Progenitor cell of endocrine pancreas (in vitro differentiated cells): Measurements from ENCODE around the gene PADI6. TPM values are rescaled to one million over a fixed set of nuclear protein-coding genes. Genes with fewer than 3 reads are reported as not detected.

ENCODE experiments used
- DNase-seq: peaks from one replicate; pipeline ENCODE4 v3.0.0; 2021; ENCODE audit warnings: low spot score; ENCODE audit not compliant: unreplicated experiment
- H3K27ac Mint-ChIP-seq: 2 replicates; pipeline ENCODE4 v1.8.0; 2021; ENCODE audit warnings: mild to moderate bottlenecking, moderate library complexity, mixed read lengths
- H3K27me3 Mint-ChIP-seq: 2 replicates; pipeline ENCODE4 v1.8.0; 2021; ENCODE audit warnings: mixed read lengths
- H3K36me3 Mint-ChIP-seq: 2 replicates; pipeline ENCODE4 v1.8.0; 2022; ENCODE audit warnings: mixed read lengths; ENCODE audit not compliant: insufficient read depth
- H3K4me1 Mint-ChIP-seq: 2 replicates; pipeline ENCODE4 v1.8.0; 2021; ENCODE audit warnings: low read depth, mixed read lengths
- H3K4me3 Mint-ChIP-seq: 2 replicates; pipeline ENCODE4 v1.8.0; 2021; ENCODE audit warnings: low read depth, mild to moderate bottlenecking, moderate library complexity, mixed read lengths
- H3K9me3 Mint-ChIP-seq: 2 replicates; pipeline ENCODE4 v1.8.0; 2021; ENCODE audit warnings: low read depth, mixed read lengths
- total RNA-seq: library from RNA; stranded (reverse); gene quantifications from 2 replicates; pipeline ENCODE4 v1.2.1, GENCODE V29; 2021
- TF ChIP-seq, protein P1 (sequence below): fragments of 200-600 bp; sonication (generic); IDR thresholded peaks from one replicate; pipeline ENCODE4 v1.5.0; 2021; ENCODE audit warnings: antibody characterized with exemption, mild to moderate bottlenecking; ENCODE audit not compliant: unreplicated experiment

Gene PADI6
- total RNA-seq, 1 donor from 2014 or later, result not detected

- Mint-ChIP-seq H3K27me3 (peaks cover 34% of the 10 kb centered on the region), H3K4me3 (peak overlapping the region; percentile 78), H3K9me3 (no peaks in the 10 kb centered on the region), H3K36me3 (no peaks in the 10 kb centered on the region), H3K4me1 (peaks cover 22% of the 10 kb centered on the region), H3K27ac (peak overlapping the region; percentile 57)
- TF ChIP-seq, protein P1, sequence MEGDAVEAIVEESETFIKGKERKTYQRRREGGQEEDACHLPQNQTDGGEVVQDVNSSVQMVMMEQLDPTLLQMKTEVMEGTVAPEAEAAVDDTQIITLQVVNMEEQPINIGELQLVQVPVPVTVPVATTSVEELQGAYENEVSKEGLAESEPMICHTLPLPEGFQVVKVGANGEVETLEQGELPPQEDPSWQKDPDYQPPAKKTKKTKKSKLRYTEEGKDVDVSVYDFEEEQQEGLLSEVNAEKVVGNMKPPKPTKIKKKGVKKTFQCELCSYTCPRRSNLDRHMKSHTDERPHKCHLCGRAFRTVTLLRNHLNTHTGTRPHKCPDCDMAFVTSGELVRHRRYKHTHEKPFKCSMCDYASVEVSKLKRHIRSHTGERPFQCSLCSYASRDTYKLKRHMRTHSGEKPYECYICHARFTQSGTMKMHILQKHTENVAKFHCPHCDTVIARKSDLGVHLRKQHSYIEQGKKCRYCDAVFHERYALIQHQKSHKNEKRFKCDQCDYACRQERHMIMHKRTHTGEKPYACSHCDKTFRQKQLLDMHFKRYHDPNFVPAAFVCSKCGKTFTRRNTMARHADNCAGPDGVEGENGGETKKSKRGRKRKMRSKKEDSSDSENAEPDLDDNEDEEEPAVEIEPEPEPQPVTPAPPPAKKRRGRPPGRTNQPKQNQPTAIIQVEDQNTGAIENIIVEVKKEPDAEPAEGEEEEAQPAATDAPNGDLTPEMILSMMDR, result no peak
- DNase-seq, result no peak
Observed at GRCh38 chr1:17440074-17440826, 68.3 kb downstream of the PADI6 start.

- H3K27ac Mint-ChIP-seq, result peak overlapping the region; percentile 57
- no peak for DNase-seq
- no peaks in the 10 kb centered on the region for H3K36me3 Mint-ChIP-seq
- H3K27me3 Mint-ChIP-seq, result peaks cover 34% of the 10 kb centered on the region
- TF ChIP-seq, protein P1, result no peak
- peak overlapping the region; percentile 78 for H3K4me3 Mint-ChIP-seq
- no peaks in the 10 kb centered on the region for H3K9me3 Mint-ChIP-seq
- H3K4me1 Mint-ChIP-seq, result peaks cover 22% of the 10 kb centered on the region
Observed at GRCh38 chr1:17440827-17441168, 68.8 kb downstream of the PADI6 start.

GRCh38 chr1:17441265-17441992 lies 69.4 kb downstream of the PADI6 start:
- Mint-ChIP-seq H3K27ac (peak overlapping the region; percentile 6), H3K9me3 (no peaks in the 10 kb centered on the region), H3K36me3 (no peaks in the 10 kb centered on the region), H3K4me3 (no peak overlapping the region), H3K4me1 (peaks cover 24% of the 10 kb centered on the region), H3K27me3 (peaks cover 34% of the 10 kb centered on the region)
- DNase-seq, result no peak
- TF ChIP-seq, protein P1, result no peak

DNA sequence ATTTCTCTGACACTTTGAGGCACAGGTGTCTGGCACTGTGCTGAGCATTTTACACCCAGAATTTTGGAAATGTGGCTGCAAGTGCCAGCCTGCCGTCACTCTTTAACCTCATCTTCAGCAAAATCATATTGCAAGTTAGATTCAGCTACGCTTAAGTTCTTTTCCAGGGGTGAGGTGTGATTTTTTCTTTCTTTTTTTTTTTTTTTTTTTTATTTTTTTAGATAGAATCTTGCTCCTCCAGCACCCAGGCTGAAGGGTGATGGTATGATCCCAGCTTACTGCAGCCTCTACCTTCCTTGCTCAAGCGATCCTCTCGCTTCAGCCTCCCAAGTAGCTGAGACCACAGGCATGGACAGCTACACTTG lies 70.0 kb downstream of the PADI6 start:
- Mint-ChIP-seq H3K27ac (peak overlapping the region; percentile 6), H3K4me1 (peaks cover 24% of the 10 kb centered on the region), H3K9me3 (no peaks in the 10 kb centered on the region), H3K36me3 (no peaks in the 10 kb centered on the region), H3K27me3 (peaks cover 34% of the 10 kb centered on the region), H3K4me3 (no peak overlapping the region)
- TF ChIP-seq, protein P1, result no peak
- no peak for DNase-seq

- H3K9me3 Mint-ChIP-seq, result no peaks in the 10 kb centered on the region
- peaks cover 24% of the 10 kb centered on the region for H3K4me1 Mint-ChIP-seq
- no peak overlapping the region for H3K4me3 Mint-ChIP-seq
- H3K36me3 Mint-ChIP-seq, result no peaks in the 10 kb centered on the region
- H3K27ac Mint-ChIP-seq, result peak overlapping the region; percentile 37
- H3K27me3 Mint-ChIP-seq, result peaks cover 36% of the 10 kb centered on the region
- no peak for DNase-seq
- TF ChIP-seq, protein P1, result no peak
Observed at GRCh38 chr1:17442841-17443240, 70.8 kb downstream of the PADI6 start.
